CD4-positive, alpha-beta T cell treated with Interleukin-12 subunit alpha and Interleukin-12 subunit beta, for 1 hour (primary cell): ENCODE results near the gene STON1.
"Not testable (repeated sequence)": the region's sequence is repeated elsewhere in the genome, so short reads cannot be mapped to it uniquely, and the experiment has no call there.

Experiments
- DNase-seq: peaks from one replicate; pipeline ENCODE4 v3.0.0-alpha.2; 2020

STON1 gene

GRCh38 chr2:48528431-48528830 lies 1.5 kb upstream of the STON1 start:
- DNase-seq = no peak

GRCh38 chr2:48529194-48529593 lies 760 bp upstream of the STON1 start:
- no peak for DNase-seq

GRCh38 chr2:48529676-48530032 lies 300 bp upstream of the STON1 start:
- DNase-seq = no peak

- no peak for DNase-seq
Observed at GRCh38 chr2:48531141-48531648, 1.2 kb downstream of the STON1 start.

GRCh38 chr2:48532174-48532573 lies 2.2 kb downstream of the STON1 start:
- no peak for DNase-seq

DNA sequence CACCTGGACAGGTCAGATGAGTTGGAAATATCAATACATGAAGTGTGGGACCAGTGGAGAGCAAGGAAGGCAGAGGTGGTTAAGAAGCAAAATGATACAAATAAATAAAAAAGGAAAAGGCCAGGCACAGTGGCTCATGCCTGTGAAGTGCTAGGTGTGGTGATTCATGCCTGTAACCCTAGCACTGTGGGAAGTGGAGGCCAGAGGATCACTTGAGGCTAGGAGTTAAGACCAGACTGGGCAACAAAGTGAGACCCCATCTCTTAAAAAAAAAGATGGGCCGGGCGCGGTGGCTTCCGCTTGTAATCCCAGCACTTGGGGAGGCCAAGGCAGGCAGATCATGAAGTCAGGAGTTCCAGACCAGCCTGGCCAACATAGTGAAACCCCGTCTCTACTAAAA lies 2.9 kb downstream of the STON1 start:
- DNase-seq = no peak

DNA sequence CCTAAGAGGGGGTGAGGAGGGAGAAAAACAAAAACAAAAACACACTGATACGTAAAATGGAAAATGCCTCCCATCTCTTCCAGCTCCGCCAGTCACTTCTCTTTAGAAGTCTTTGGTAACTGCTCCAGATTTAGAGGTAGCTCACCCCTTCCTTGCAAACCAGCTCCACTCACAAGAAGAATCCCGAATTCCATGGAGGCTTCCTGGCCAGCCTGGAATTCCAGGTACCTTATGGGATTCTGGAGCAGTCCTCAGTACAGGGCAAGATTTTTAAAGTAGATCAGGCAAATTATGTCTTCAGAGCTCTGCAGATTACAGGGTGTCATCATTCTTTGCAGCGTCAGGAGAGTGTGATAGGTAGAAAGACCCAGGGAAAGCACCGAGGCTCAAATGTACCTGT lies 4.8 kb downstream of the STON1 start:
- DNase-seq = no peak

- no peak for DNase-seq
Observed at GRCh38 chr2:48540237-48540935, 10.4 kb downstream of the STON1 start.

DNA sequence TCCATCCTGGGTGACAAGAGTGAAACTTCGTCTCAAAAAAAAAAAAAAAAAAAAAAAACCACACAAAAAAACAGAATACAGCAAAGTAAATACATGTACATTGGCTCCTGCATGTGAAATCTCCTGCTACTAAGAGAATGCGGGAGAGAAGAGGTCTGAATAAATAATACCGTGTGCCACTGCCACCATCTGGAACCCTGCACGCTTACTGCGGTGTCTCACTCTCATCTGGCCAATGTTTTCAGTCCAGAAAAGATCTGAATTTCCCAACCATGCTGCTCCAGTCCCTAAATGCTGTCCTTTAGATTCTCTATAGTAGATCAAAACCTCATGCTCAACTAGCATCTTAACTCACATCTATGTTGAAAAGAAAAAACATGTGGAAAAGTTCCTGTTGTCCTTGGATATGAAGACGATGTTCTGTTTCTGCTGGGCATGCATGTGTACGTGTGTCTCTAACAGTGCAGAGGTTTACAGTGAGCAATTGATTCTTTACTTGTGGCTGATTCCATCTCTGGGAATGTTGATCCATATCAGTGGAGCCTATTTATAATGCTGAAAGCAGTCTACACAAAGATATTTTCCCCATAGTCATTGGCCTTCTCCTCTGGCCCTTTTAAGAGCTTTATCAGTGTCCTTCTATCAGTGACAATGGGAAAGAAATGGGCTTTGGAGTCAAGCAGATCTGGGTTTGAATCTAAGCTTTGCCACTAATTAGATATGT lies 11.9 kb downstream of the STON1 start:
- no peak for DNase-seq

DNA sequence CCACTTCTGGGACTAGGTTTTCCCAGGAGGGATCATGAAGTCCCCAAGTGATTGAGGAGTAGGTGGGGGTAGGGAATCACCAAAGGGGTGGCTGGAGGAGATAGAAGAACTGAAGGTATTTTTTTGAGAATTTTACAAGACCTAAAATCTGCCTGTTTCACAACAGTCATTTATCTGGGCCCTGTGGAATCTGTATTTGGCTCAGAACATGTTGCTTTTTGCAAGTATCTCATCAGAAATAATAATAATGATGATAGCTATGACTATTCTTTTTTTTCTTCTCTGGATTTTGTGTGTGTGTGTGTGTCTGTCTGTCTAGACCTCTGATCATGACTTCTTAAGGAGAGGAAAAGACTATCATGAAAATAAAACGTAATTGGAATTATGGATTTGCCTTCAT lies 13.9 kb downstream of the STON1 start:
- DNase-seq = no peak

GRCh38 chr2:48545244-48545643 lies 15.3 kb downstream of the STON1 start:
- no peak for DNase-seq

DNA sequence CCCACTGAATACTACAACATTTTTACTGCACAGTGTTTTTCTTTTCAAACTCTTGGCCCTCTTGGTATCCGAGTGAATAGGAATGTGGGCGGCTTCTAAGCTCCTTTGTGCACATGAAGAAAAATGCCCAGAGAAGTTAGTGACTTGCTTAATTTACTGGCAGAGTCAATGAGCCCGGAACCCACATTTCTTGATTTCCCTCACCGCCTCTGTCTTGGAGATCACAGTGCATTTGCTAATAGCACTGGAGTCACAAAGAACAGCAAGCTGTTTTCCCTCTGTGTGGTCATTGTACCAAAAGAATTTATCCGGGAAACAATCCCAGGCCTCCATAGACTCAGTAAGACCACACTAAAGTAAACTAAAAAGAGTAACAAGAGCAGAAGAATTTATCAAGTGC lies 18.9 kb downstream of the STON1 start:
- DNase-seq = no peak

DNA sequence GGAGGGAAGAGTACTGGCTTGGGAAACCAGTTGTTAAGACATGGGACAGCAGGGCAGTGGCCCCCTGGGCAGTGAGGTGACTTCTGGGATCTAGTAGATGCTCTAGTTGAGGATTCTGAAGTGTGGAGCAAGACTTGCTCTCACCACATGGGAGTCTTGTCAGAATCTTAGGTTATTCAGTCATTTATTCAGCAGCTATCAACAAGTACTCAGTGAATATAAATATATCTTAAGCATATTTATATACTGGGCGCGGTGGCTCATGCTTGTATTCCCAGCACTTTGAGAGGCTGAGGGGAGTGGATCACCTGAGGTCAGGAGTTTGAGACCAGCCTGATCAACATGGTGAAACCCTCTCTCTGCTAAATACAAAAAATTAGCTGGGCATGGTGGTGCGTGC lies 20.0 kb downstream of the STON1 start:
- no peak for DNase-seq

DNA sequence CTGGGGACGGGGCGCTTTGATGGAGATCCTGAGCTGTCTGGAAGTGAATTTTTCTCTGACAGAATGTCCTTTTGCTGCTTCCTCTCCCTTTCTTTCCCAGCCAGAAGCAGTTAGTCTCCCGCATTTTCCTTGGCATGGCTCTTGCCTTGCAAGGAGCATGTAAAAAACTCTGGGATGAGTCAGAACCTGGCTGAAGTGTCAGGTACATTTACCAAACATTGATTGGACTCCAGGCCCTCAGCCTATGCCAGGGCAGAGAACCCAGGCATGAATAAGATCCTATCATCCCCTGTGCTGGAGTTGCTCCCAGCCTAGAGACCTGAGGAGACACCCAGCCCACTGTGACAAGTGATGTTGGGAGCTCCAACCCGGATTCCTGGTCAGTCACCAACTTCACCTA lies 21.6 kb downstream of the STON1 start:
- no peak for DNase-seq

DNA sequence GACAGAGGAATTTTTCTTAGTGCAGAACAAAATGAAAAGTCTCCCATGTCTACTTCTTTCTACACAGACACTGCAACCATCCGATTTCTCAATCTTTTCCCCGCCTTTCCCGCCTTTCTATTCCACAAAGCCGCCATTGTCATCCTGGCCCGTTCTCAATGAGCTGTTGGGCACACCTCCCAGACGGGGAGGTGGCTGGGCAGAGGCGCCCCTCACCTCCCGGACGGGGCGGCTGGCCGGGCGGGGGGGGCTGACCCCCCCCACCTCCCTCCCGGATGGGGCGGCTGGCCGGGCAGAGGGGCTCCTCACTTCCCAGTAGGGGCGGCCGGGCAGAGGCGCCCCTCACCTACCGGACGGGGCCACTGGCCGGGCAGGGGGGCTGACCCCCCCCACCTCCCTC lies 25.1 kb downstream of the STON1 start:
- not testable (repeated sequence) for DNase-seq

DNA sequence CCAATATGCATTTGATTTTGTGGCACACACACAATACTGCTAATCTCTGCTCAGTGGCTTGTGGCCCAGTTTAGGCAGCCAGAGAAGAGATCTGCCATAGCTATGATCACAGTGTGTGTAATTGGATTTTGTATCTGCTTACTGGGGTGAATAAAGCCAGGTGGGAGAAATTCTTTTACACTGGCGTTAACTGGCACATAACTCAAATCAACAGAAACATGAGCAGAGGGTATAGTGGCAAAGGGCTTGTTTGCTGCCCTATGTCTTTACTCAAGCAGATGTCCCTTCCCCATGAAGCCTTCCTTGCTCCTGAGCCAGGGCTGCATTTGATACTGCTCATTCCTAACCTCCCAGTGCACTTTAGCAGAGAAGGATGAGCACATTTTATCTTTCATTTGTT lies 28.5 kb downstream of the STON1 start:
- no peak for DNase-seq

DNA sequence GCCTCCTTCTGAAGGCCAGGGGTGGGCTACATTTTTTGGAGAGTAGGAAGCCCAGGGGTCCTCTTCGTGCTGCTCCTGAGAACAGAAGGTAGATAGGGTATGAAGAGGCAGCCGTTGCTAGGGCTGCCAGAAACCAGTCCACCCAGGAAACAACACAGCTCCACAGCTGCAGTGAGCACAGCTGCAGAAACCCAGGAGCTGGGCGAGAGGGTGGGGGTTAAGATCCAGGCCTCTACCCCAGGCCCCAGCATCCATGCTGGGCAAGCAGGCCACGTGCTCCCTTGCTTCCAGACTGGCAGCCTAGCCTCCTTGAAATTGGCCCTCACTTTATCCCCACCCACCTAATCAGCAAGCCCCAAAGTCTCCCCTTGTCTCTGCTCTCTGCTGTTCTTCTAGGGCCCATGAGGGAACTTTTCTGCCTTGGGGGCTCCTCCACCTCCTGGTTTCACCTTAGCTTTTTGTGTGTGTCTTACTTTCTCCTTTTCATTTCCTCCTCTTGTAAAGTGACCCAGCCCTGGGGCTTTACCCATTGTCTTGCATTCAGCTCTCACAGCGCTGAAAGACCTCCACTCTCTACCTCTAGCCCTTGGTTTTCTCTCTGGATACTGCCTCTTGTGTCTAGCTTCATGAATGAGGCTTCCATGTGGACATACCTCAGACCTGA lies 30.7 kb downstream of the STON1 start:
- DNase-seq = no peak

DNA sequence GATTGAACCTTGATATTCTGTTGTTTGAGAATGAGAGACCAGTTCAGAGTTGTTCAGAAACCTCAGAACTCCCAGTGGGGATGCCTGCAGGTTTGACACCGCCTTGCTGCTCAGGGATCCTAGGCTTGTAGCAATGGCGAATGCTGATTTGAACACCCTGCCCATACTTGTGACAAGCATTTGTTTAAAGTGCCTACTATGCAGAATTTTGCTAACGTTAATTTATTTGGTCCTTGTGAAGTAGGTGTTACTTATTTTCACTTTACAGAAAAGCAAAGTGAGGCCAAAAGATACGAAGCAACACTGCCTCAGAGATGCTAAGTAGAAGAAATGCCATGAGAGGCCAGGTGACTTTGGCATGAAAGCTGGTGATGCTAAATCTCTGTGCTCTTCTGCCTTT lies 32.3 kb downstream of the STON1 start:
- DNase-seq = no peak

GRCh38 chr2:48566592-48567310 lies 36.8 kb downstream of the STON1 start:
- DNase-seq = no peak

DNA sequence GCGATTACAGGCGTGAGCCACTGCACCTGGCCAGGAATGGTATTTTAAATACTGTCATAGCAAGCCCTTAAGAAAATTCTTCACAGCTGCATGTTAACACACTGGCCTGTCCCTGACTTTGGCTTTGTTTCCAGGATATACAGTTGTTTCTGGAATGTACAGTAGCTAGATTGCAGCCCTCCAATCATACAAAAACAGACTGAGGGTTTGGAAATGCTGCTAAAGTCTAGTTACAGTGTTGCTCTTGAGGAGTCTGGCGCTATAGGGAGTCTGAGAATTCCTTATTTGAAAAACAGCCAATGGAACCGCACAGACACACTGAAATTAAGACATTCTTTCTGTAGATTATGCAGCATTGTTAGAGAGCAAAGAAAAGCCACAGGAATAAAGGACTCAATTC lies 37.7 kb downstream of the STON1 start:
- no peak for DNase-seq

- no peak for DNase-seq
Observed at GRCh38 chr2:48568547-48568946, 38.6 kb downstream of the STON1 start.

- DNase-seq = no peak
Observed at GRCh38 chr2:48569433-48569832, 39.5 kb downstream of the STON1 start.

- no peak for DNase-seq
Observed at GRCh38 chr2:48572816-48573215, 42.9 kb downstream of the STON1 start.
